Measurements from ENCODE around the gene CLEC4C. TPM values are rescaled to one million over a fixed set of nuclear protein-coding genes. Genes with fewer than 3 reads are reported as not detected.

CLEC4C gene
- total RNA-seq, 1 experiment from 2014 or later, result not detected

- Histone ChIP-seq H3K4me2 (ENCODE audit: low read length) (no peak overlapping the region), H3F3A (ENCODE audit: low read length, unreplicated experiment) (no peaks in the 10 kb centered on the region), H3K9ac (ENCODE audit: low read length) (no peak overlapping the region), H4K20me1 (ENCODE audit: low read length) (no peaks in the 10 kb centered on the region), H2AFZ (ENCODE audit: low read length) (no peak overlapping the region), H3K36me3 (ENCODE audit: low read depth, low read length) (no peaks in the 10 kb centered on the region), H3K9me2 (replicated peaks; ENCODE audit: low read length) (no peaks in the 10 kb centered on the region), H3K79me2 (ENCODE audit: low read length) (no peaks in the 10 kb centered on the region), H3K4me3 (ENCODE audit: low read length) (no peak overlapping the region), H3K4me1 (ENCODE audit: insufficient read depth, low read length) (no peaks in the 10 kb centered on the region), H3K27me3 (ENCODE audit: low read length) (no peaks in the 10 kb centered on the region), H3K9me3 (ENCODE audit: low read length) (no peaks in the 10 kb centered on the region), H3K27ac (ENCODE audit: low read length) (no peak overlapping the region)
- no TSS peak for BruUV-seq (replicated peaks)
- intact Hi-C loops (cut with micrococcal nuclease), result no loop called here
- ATAC-seq (no peak), DNase-seq (no peak)
- POLR2A ChIA-PET (ENCODE audit: unreplicated experiment), result no interaction called here
- CTCF ChIA-PET, result no interaction called here
- TF ChIP-seq EZH2phosphoT487 (IDR thresholded peaks at IDR 0.05; ENCODE audit: borderline replicate concordance, low read length) (no peak), CTCF (conservative IDR thresholded peaks at IDR 0.05; ENCODE audit: low read depth, low read length) (no peak), EZH2 (IDR thresholded peaks at IDR 0.05; ENCODE audit: low read length, unreplicated experiment) (no peak)
These were observed 34.9 kb upstream of the CLEC4C start for GRCh38 chr12:7782055-7782454.

DNA sequence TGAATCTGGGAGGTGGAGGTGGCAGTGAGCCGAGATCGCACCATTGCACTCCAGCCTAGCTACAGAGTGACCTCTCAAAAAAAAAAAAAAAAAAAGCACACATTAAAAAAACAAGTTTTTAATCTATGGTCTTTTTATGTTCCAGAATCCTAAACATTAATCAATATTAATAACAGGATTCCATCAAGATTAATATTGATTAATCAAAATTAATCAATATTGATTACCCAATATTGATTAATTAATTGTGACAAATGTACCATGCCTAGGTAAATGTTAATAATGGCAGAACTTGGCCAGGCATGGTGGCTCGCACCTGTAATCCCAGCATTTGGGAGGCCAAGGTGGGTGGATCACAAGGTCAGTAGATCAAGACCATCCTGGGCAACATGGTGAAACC lies 34.1 kb upstream of the CLEC4C start:
- H2AFZ ChIP-seq (ENCODE audit: low read length), result no peak overlapping the region
- no peak for ATAC-seq
- H3K9ac ChIP-seq (ENCODE audit: low read length), result no peak overlapping the region
- intact Hi-C loops (cut with micrococcal nuclease), result no loop called here
- no peak overlapping the region for H3K4me2 ChIP-seq (ENCODE audit: low read length)
- TF ChIP-seq EZH2phosphoT487 (IDR thresholded peaks at IDR 0.05; ENCODE audit: borderline replicate concordance, low read length) (no peak), EZH2 (IDR thresholded peaks at IDR 0.05; ENCODE audit: low read length, unreplicated experiment) (no peak), CTCF (conservative IDR thresholded peaks at IDR 0.05; ENCODE audit: low read depth, low read length) (no peak)
- no peaks in the 10 kb centered on the region for H3K27me3 ChIP-seq (ENCODE audit: low read length)
- H3K4me3 ChIP-seq (ENCODE audit: low read length), result no peak overlapping the region
- no peaks in the 10 kb centered on the region for H3K9me3 ChIP-seq (ENCODE audit: low read length)
- no TSS peak for BruUV-seq (replicated peaks)
- no peaks in the 10 kb centered on the region for H3F3A ChIP-seq (ENCODE audit: low read length, unreplicated experiment)
- H3K4me1 ChIP-seq (ENCODE audit: insufficient read depth, low read length), result no peaks in the 10 kb centered on the region
- no peaks in the 10 kb centered on the region for H3K9me2 ChIP-seq (replicated peaks; ENCODE audit: low read length)
- no peak overlapping the region for H3K27ac ChIP-seq (ENCODE audit: low read length)
- POLR2A ChIA-PET (ENCODE audit: unreplicated experiment), result interaction anchor here (0.6 kb wide), 1 partner anchor 111 kb away, joined by 14 read pairs; no protein-coding TSS in a partner anchor
- H3K79me2 ChIP-seq (ENCODE audit: low read length), result no peaks in the 10 kb centered on the region
- no peaks in the 10 kb centered on the region for H4K20me1 ChIP-seq (ENCODE audit: low read length)
- no peak for DNase-seq
- CTCF ChIA-PET, result no interaction called here
- no peaks in the 10 kb centered on the region for H3K36me3 ChIP-seq (ENCODE audit: low read depth, low read length)

- BruUV-seq (replicated peaks), result no TSS peak
- Histone ChIP-seq H3K79me2 (ENCODE audit: low read length) (no peaks in the 10 kb centered on the region), H3K4me3 (ENCODE audit: low read length) (no peak overlapping the region), H3K9me3 (ENCODE audit: low read length) (no peaks in the 10 kb centered on the region), H3K36me3 (ENCODE audit: low read depth, low read length) (no peaks in the 10 kb centered on the region), H3K4me1 (ENCODE audit: insufficient read depth, low read length) (no peaks in the 10 kb centered on the region), H3K27ac (ENCODE audit: low read length) (no peak overlapping the region), H3K9me2 (replicated peaks; ENCODE audit: low read length) (no peaks in the 10 kb centered on the region), H4K20me1 (ENCODE audit: low read length) (no peaks in the 10 kb centered on the region), H3K4me2 (ENCODE audit: low read length) (no peak overlapping the region), H3F3A (ENCODE audit: low read length, unreplicated experiment) (no peaks in the 10 kb centered on the region), H3K9ac (ENCODE audit: low read length) (no peak overlapping the region), H3K27me3 (ENCODE audit: low read length) (peaks cover 22% of the 10 kb centered on the region), H2AFZ (ENCODE audit: low read length) (no peak overlapping the region)
- POLR2A ChIA-PET (ENCODE audit: unreplicated experiment), result no interaction called here
- DNase-seq (no peak), ATAC-seq (no peak)
- CTCF ChIA-PET, result no interaction called here
- TF ChIP-seq EZH2 (IDR thresholded peaks at IDR 0.05; ENCODE audit: low read length, unreplicated experiment) (no peak), EZH2phosphoT487 (IDR thresholded peaks at IDR 0.05; ENCODE audit: borderline replicate concordance, low read length) (no peak), CTCF (conservative IDR thresholded peaks at IDR 0.05; ENCODE audit: low read depth, low read length) (no peak)
- intact Hi-C loops (cut with micrococcal nuclease), result no loop called here
These were observed 22.8 kb upstream of the CLEC4C start for GRCh38 chr12:7769999-7770398.

Data from PC-3 (cell line).